Upper lobe of left lung (tissue), 6 donors: ENCODE results near the gene LONP1. TPM values are rescaled to one million over a fixed set of nuclear protein-coding genes. Genes with fewer than 3 reads are reported as not detected.

Source experiments
- ATAC-seq, 2 donors: fragments of 200-7000 bp; cut with Tn5 transposase; one replicate each; pipeline ENCODE4 v1.9.1; 2022; ENCODE audit warnings: mild to moderate bottlenecking in 2 of 2, moderate library complexity in 2 of 2; ENCODE audit not compliant: low FRiP score in 2 of 2
- DNase-seq, 2 donors: peaks; one replicate each; pipeline ENCODE4 v3.0.0-alpha.2; 2019 to 2020
- H3K27ac ChIP-seq, 4 donors: fragments of 200-600 bp; sonication (generic); one replicate each; pipeline ENCODE4 v1.5.1; 2016 to 2019
- H3K27me3 ChIP-seq, 4 donors: fragments of 200-600 bp; sonication (generic); one replicate each; pipeline ENCODE4 v1.5.1; 2017 to 2019
- H3K36me3 ChIP-seq, 4 donors: fragments of 200-600 bp; sonication (generic); one replicate each; pipeline ENCODE4 v1.5.1; 2016 to 2019
- H3K4me1 ChIP-seq, 4 donors: fragments of 200-600 bp; sonication (generic); one replicate each; pipeline ENCODE4 v1.5.1; 2018 to 2019
- H3K4me3 ChIP-seq, 4 donors: fragments of 200-600 bp; sonication (generic); one replicate each; pipeline ENCODE4 v1.5.1; 2017 to 2019; ENCODE audit warnings: mild to moderate bottlenecking in 2 of 4, moderate library complexity in 1 of 4
- H3K9me3 ChIP-seq, 4 donors: fragments of 200-600 bp; sonication (generic); one replicate each; pipeline ENCODE4 v1.5.1; 2018 to 2019
- CTCF ChIP-seq, 6 experiments: fragments of 450-650 bp in 4 of 6; fragments of 200-600 bp in 2 of 6; sonication (generic) in 2 of 6; IDR thresholded peaks; one replicate each; pipeline ENCODE4 v1.5.1; 2016 to 2019; ENCODE audit warnings: antibody characterized with exemption in 6 of 6
- EP300 ChIP-seq, 4 donors: sonication (generic); formaldehyde crosslinking; IDR thresholded peaks; one replicate each; pipeline ENCODE4 v1.5.1; 2017; ENCODE audit warnings: antibody characterized with exemption in 4 of 4, control low read depth in 2 of 4
- POLR2A ChIP-seq, 4 donors: fragments of 450-650 bp; IDR thresholded peaks; one replicate each; pipeline ENCODE4 v1.5.1; 2016 to 2017; ENCODE audit warnings: antibody characterized with exemption in 4 of 4, mild to moderate bottlenecking in 2 of 4
- POLR2AphosphoS5 ChIP-seq, 2 donors: sonication (generic); formaldehyde crosslinking; IDR thresholded peaks; one replicate each; pipeline ENCODE4 v1.5.1; 2017; ENCODE audit warnings: antibody characterized with exemption in 2 of 2
- WGBS, 2 donors: methylation state at CpG; one replicate each; pipeline ENCODE4 v1.1.5; 2017 to 2018; 5-methylcytosine and 5-hydroxymethylcytosine counted together
- total RNA-seq, 6 donors: library from RNA; depleted of rRNA in 4 of 6; stranded (reverse); fragments of >200 nt in 4 of 6; gene quantifications; one replicate each; pipeline versions ENCODE4 v1.1.0 to v1.2.1, GENCODE V29; 2016 to 2021
- donor health status: DM: no; HTN: no; CAD: no; lungs with moderate emphysema.
- donor health status: DM: no; HTN: yes; CAD: no; lungs with severe emphysema.

The LONP1 gene
- total RNA-seq, 6 donors from 2014 or later: 79.7 to 141 (median 89.4) TPM

- Histone ChIP-seq H3K9me3 (no peaks in the 10 kb centered on the region), H3K36me3 (peaks cover 6 to 12% (median 9%) of the 10 kb centered on the region in 4 donors), H3K27me3 (no peaks in the 10 kb centered on the region), H3K27ac (peak overlapping the region in 3 of 4 donors; percentile 78 to 83 (median 82)), H3K4me3 (peak overlapping the region in 3 of 4 donors; percentile 50 to 72 (median 67)), H3K4me1 (peaks cover 21 to 40% (median 31%) of the 10 kb centered on the region in 4 donors)
- DNase-seq: peak in 1 of 2 donors; percentile 89
- TF ChIP-seq POLR2AphosphoS5 (IDR thresholded peaks at IDR 0.05): no peak
- no peak for TF ChIP-seq POLR2A (IDR thresholded peaks at IDR 0.05)
- TF ChIP-seq CTCF (IDR thresholded peaks at IDR 0.05): peak in 2 of 6 experiments; percentile 38 to 42
- WGBS, 2 donors: 53 to 55% methylated on average over 59 to 61 of the region's 76 CpGs
- no peak for ATAC-seq
These were observed 32.4 kb downstream of the LONP1 start for GRCh38 chr19:5687360-5688198.

GRCh38 chr19:5686647-5687359, 33.1 kb downstream of the LONP1 start:
- H3K36me3 ChIP-seq: peaks cover under 1 to 4% (median 2%) of the 10 kb centered on the region in 4 donors
- TF ChIP-seq POLR2AphosphoS5 (IDR thresholded peaks at IDR 0.05) (peak in 1 of 2 donors; percentile 22), CTCF (IDR thresholded peaks at IDR 0.05) (peak; percentile 71 to 95 (median 90)), EP300 (IDR thresholded peaks at IDR 0.05) (no peak), POLR2A (IDR thresholded peaks at IDR 0.05) (peak in 1 of 4 donors; percentile 11)
- H3K4me3 ChIP-seq: peak overlapping the region; percentile 50 to 72 (median 63)
- peak overlapping the region; percentile 78 to 83 (median 80) for H3K27ac ChIP-seq
- peaks cover 16 to 34% (median 24%) of the 10 kb centered on the region in 4 donors for H3K4me1 ChIP-seq
- peak; percentile 94 for ATAC-seq
- 2 to 5% methylated on average over 11 to 41 of the region's 59 CpGs for WGBS, 2 donors
- H3K27me3 ChIP-seq: no peaks in the 10 kb centered on the region
- H3K9me3 ChIP-seq: no peaks in the 10 kb centered on the region
- DNase-seq: peak; percentile 99 to 100

- WGBS, 2 donors: 25 to 32% methylated on average over 12 to 16 of the region's 16 CpGs
- no peaks in the 10 kb centered on the region for H3K36me3 ChIP-seq
- H3K27me3 ChIP-seq: no peaks in the 10 kb centered on the region
- no peaks in the 10 kb centered on the region for H3K9me3 ChIP-seq
- peaks cover 14 to 31% (median 22%) of the 10 kb centered on the region in 4 donors for H3K4me1 ChIP-seq
- H3K4me3 ChIP-seq: peak overlapping the region in 3 of 4 donors; percentile 50 to 72 (median 67)
- DNase-seq (no peak), ATAC-seq (no peak)
- H3K27ac ChIP-seq: peak overlapping the region; percentile 78 to 83 (median 80)
- TF ChIP-seq EP300 (IDR thresholded peaks at IDR 0.05): no peak
- TF ChIP-seq POLR2AphosphoS5 (IDR thresholded peaks at IDR 0.05): no peak
- no peak for TF ChIP-seq POLR2A (IDR thresholded peaks at IDR 0.05)
- no peak for TF ChIP-seq CTCF (IDR thresholded peaks at IDR 0.05)
These were observed 33.7 kb downstream of the LONP1 start for GRCh38 chr19:5686326-5686646.

- H3K9me3 ChIP-seq: no peaks in the 10 kb centered on the region
- ATAC-seq: no peak
- H3K4me3 ChIP-seq: no peak overlapping the region
- DNase-seq: peak in 1 of 2 donors; percentile 63
- 91 to 96% methylated on average over 14 to 17 of the region's 22 CpGs for WGBS, 2 donors
- no peak for TF ChIP-seq POLR2AphosphoS5 (IDR thresholded peaks at IDR 0.05)
- TF ChIP-seq EP300 (IDR thresholded peaks at IDR 0.05): no peak
- no peak for TF ChIP-seq CTCF (IDR thresholded peaks at IDR 0.05)
- TF ChIP-seq POLR2A (IDR thresholded peaks at IDR 0.05): no peak
- H3K27ac ChIP-seq: no peak overlapping the region
- no peaks in the 10 kb centered on the region for H3K36me3 ChIP-seq
- no peaks in the 10 kb centered on the region for H3K27me3 ChIP-seq
- H3K4me1 ChIP-seq: peaks cover 18 to 28% (median 22%) of the 10 kb centered on the region in 4 donors
These were observed 35.1 kb downstream of the LONP1 start for GRCh38 chr19:5684694-5685430.
